ENCODE measurements around the gene ZNF512B.
"Not testable (repeated sequence)": the region's sequence is repeated elsewhere in the genome, so short reads cannot be mapped to it uniquely, and the experiment has no call there.

The ZNF512B gene, protein sequence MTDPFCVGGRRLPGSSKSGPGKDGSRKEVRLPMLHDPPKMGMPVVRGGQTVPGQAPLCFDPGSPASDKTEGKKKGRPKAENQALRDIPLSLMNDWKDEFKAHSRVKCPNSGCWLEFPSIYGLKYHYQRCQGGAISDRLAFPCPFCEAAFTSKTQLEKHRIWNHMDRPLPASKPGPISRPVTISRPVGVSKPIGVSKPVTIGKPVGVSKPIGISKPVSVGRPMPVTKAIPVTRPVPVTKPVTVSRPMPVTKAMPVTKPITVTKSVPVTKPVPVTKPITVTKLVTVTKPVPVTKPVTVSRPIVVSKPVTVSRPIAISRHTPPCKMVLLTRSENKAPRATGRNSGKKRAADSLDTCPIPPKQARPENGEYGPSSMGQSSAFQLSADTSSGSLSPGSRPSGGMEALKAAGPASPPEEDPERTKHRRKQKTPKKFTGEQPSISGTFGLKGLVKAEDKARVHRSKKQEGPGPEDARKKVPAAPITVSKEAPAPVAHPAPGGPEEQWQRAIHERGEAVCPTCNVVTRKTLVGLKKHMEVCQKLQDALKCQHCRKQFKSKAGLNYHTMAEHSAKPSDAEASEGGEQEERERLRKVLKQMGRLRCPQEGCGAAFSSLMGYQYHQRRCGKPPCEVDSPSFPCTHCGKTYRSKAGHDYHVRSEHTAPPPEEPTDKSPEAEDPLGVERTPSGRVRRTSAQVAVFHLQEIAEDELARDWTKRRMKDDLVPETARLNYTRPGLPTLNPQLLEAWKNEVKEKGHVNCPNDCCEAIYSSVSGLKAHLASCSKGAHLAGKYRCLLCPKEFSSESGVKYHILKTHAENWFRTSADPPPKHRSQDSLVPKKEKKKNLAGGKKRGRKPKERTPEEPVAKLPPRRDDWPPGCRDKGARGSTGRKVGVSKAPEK

DNA sequence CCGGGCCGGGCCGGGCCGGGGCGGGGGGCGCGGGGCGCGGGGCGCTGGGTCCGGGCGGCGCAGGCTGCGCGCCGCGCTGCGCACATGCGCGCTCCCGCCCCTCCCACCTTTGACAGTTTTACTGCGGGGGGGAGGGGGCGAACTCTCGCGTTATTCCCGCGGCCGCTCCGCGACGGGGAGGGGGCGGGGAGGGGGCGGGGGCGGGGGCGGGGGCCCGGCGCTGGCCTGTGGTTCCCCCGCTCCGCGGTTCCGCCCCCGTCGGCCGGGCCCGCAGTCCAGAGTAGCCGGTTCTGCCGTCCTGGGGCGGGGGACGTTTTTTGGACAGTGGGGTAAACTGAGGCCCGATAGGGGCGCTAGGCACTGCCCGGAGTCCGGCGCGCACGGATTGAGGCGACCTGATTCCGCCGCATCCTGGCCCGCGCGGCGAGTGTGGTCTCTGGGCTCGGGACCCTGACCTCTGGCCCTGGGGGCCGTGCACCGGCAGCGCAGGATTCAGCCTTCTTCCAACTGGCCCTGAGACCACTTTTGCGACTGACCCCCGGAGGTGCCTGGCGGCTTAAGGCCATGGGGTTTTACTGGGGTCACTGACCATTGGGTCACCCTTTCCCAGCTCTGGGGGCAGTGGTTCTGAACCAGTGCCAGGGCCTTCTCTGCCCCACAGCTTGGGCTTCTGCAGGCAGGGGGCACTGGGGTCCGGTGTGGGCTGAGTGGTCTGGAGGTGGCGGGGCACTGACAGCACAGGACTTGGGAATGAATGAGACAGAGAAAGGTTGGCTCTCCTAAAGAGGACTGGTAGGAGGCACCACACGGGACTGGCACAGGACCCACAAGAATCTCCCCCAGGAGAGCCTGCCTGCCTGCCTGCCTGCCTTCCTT lies at the start of gene ZNF512B:
TSS of gene ZNF512B (minus strand) at position 93 of the 876 bp plus-strand sequence. CDS start 1,980 bp downstream, outside the sequence.
- Histone ChIP-seq H3K4me3 (ENCODE audit: low read depth, low read length, poor library complexity, severe bottlenecking) (peak within 1 kb of the TSS; percentile 91), H3K27me3 (ENCODE audit: insufficient read depth, low read length) (no peaks in the 10 kb centered on the region), H3K36me3 (ENCODE audit: insufficient read depth, low read length) (peaks cover 26% of the 10 kb centered on the region), H3K27ac (ENCODE audit: low read depth, low read length, poor library complexity, severe bottlenecking) (peak within 1 kb of the TSS; percentile 42), H3K9me2 (ENCODE audit: low read depth, low read length) (no peaks in the 10 kb centered on the region), H3K9me3 (ENCODE audit: low read length) (no peaks in the 10 kb centered on the region), H3K9ac (ENCODE audit: low read length) (peak within 1 kb of the TSS; percentile 99), H3F3A (ENCODE audit: insufficient read depth, low read length) (no peaks in the 10 kb centered on the region), H3K4me1 (ENCODE audit: insufficient read depth, low read length, severe bottlenecking) (peaks cover 19% of the 10 kb centered on the region), H2AFZ (ENCODE audit: low read length) (no peak within 1 kb of the TSS), H3K4me2 (ENCODE audit: low read length) (peak within 1 kb of the TSS; percentile 98), H3K79me2 (ENCODE audit: insufficient read depth, low read length) (no peaks in the 10 kb centered on the region), H4K20me1 (ENCODE audit: insufficient read depth, low read length) (no peaks in the 10 kb centered on the region)
- no peak for TF ChIP-seq EZH2 (IDR thresholded peaks at IDR 0.05; ENCODE audit: borderline replicate concordance, low read length)
- TF ChIP-seq, protein P1, sequence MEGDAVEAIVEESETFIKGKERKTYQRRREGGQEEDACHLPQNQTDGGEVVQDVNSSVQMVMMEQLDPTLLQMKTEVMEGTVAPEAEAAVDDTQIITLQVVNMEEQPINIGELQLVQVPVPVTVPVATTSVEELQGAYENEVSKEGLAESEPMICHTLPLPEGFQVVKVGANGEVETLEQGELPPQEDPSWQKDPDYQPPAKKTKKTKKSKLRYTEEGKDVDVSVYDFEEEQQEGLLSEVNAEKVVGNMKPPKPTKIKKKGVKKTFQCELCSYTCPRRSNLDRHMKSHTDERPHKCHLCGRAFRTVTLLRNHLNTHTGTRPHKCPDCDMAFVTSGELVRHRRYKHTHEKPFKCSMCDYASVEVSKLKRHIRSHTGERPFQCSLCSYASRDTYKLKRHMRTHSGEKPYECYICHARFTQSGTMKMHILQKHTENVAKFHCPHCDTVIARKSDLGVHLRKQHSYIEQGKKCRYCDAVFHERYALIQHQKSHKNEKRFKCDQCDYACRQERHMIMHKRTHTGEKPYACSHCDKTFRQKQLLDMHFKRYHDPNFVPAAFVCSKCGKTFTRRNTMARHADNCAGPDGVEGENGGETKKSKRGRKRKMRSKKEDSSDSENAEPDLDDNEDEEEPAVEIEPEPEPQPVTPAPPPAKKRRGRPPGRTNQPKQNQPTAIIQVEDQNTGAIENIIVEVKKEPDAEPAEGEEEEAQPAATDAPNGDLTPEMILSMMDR (IDR thresholded peaks at IDR 0.05; ENCODE audit: low read length), result no peak

DNA sequence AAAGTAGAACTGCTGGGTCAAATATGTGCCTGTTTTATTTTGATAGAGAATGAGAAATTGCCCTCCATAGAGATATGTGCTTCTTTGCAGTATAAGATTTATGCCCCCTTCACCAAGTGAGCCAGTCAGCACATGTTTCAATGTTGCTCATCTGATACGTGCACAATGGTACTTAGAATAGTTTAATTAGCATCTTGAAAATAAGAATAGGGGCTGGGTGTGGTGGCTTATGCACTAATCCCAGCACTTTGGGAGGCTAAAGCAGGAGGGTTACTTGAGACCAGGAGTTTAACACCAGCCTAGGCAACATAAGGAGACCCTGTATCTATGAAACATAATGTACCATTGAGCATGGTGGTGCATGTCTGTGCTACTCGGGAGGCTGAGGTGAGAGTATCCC lies 45.9 kb upstream of the ZNF512B start:
- Histone ChIP-seq H3K27me3 (ENCODE audit: insufficient read depth, low read length) (no peaks in the 10 kb centered on the region), H3K4me3 (ENCODE audit: low read depth, low read length, poor library complexity, severe bottlenecking) (no peak overlapping the region), H3K4me1 (ENCODE audit: insufficient read depth, low read length, severe bottlenecking) (peaks cover 11% of the 10 kb centered on the region), H3K36me3 (ENCODE audit: insufficient read depth, low read length) (peaks cover 63% of the 10 kb centered on the region), H2AFZ (ENCODE audit: low read length) (no peak overlapping the region), H3K4me2 (ENCODE audit: low read length) (no peak overlapping the region), H3K27ac (ENCODE audit: low read depth, low read length, poor library complexity, severe bottlenecking) (no peak overlapping the region), H3K9ac (ENCODE audit: low read length) (no peak overlapping the region), H3K79me2 (ENCODE audit: insufficient read depth, low read length) (no peaks in the 10 kb centered on the region), H3K9me3 (ENCODE audit: low read length) (no peaks in the 10 kb centered on the region), H4K20me1 (ENCODE audit: insufficient read depth, low read length) (no peaks in the 10 kb centered on the region), H3F3A (ENCODE audit: insufficient read depth, low read length) (no peaks in the 10 kb centered on the region), H3K9me2 (ENCODE audit: low read depth, low read length) (no peaks in the 10 kb centered on the region)
- TF ChIP-seq, protein P1 (IDR thresholded peaks at IDR 0.05; ENCODE audit: low read length), result no peak
- no peak for TF ChIP-seq EZH2 (IDR thresholded peaks at IDR 0.05; ENCODE audit: borderline replicate concordance, low read length)

DNA sequence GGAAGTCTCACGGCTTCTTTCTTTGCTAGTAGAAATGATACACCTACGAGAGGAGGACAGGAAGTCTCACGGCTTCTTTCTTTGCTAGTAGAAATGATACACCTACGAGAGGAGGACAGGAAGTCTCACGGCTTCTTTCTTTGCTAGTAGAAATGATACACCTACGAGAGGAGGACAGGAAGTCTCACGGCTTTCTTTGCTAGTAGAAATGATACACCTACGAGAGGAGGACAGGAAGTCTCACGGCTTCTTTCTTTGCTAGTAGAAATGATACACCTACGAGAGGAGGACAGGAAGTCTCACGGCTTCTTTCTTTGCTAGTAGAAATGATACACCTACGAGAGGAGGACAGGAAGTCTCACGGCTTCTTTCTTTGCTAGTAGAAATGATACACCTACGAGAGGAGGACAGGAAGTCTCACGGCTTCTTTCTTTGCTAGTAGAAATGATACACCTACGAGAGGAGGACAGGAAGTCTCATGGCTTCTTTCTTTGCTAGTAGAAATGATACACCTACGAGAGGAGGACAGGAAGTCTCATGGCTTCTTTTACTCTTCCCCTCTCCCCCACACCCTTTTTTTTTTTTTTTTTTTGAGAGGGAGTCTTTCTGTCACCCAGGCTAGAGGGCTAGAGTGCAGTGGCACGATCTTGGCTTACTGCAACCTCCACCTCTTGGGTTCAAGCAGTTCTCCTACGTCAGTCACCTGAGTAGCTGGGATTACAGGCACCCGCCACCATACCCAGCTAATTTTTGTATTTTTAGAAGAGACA lies 42.8 kb upstream of the ZNF512B start:
- Histone ChIP-seq H3K27ac (ENCODE audit: low read depth, low read length, poor library complexity, severe bottlenecking) (peak overlapping the region; percentile 86), H3K4me3 (ENCODE audit: low read depth, low read length, poor library complexity, severe bottlenecking) (peak overlapping the region; percentile 27), H3K36me3 (ENCODE audit: insufficient read depth, low read length) (peaks cover 74% of the 10 kb centered on the region), H3K4me1 (ENCODE audit: insufficient read depth, low read length, severe bottlenecking) (peaks cover 11% of the 10 kb centered on the region), H3K4me2 (ENCODE audit: low read length) (peak overlapping the region; percentile 46; the same call in 1 of the 2 replicates), H3K9ac (ENCODE audit: low read length) (peak overlapping the region; percentile 24; the same call in 1 of the 2 replicates)
- not testable (repeated sequence) for H3K9me2 ChIP-seq (ENCODE audit: low read depth, low read length); H3K79me2 ChIP-seq (ENCODE audit: insufficient read depth, low read length); H4K20me1 ChIP-seq (ENCODE audit: insufficient read depth, low read length); H3K27me3 ChIP-seq (ENCODE audit: insufficient read depth, low read length); H3K9me3 ChIP-seq (ENCODE audit: low read length); H2AFZ ChIP-seq (ENCODE audit: low read length); H3F3A ChIP-seq (ENCODE audit: insufficient read depth, low read length)

Measured in OCI-LY1 (cell line).